ENCODE measurements around the gene NUP58. TPM values are rescaled to one million over a fixed set of nuclear protein-coding genes. Genes with fewer than 3 reads are reported as not detected.

The NUP58 gene
- total and polyA plus RNA-seq, 4 donors = 6.5 to 43.3 (median 16.0) TPM

DNA sequence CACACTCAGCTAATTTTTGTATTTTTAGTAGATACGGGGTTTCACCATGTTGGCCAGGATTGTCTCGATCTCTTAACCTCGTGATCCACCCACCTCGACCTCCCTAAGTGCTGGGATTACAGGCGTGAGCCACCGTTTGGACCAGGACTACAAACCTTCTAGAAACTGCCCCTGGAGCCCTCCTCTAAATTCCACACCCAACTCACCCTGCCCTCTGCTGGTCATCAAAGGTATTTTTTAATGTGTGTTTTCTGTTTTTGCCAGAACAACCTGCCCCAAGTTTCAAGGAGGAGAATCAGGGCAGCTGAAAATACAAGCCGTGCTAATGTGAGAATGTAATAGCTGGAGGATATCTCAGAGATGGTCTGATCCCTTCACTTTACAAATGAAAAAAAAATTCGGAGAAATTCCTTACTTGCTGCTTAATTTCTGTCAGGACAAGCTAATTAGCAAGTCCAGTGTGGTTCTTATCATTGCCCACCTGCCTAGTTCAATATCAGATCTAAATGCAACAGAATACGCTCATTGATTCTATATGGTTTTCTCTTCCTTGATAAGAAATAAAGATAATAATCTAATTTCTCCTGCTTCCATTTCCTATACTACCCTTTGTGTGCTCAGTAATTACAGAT lies 74.4 kb downstream of the NUP58 start:
- Histone ChIP-seq H3K27me3 (ENCODE audit: control insufficient read depth in 4 of 4, insufficient read depth in 4 of 4, low read length in 3 of 4) (peaks cover 0 to 23% (median 13%) of the 10 kb centered on the region in 4 donors), H3K9me3 (ENCODE audit: control insufficient read depth in 4 of 4, low read length in 3 of 4) (no peaks in the 10 kb centered on the region), H3K36me3 (ENCODE audit: control insufficient read depth in 4 of 4, insufficient read depth in 3 of 4, low read depth in 1 of 4, low read length in 3 of 4) (no peaks in the 10 kb centered on the region), H3K4me1 (ENCODE audit: control insufficient read depth in 4 of 4, insufficient read depth in 4 of 4, low read length in 3 of 4) (peaks cover 4 to 12% (median 6%) of the 10 kb centered on the region in 4 donors), H3K4me3 (ENCODE audit: low read depth in 1 of 3, low read length in 3 of 3) (no peak overlapping the region), H3K27ac (ENCODE audit: low read depth in 1 of 2, low read length in 2 of 2) (no peak overlapping the region), H3K9ac (ENCODE audit: low read depth in 1 of 2, low read length in 2 of 2) (no peak overlapping the region)
- no peak for DNase-seq (ENCODE audit: low spot score)
- TF ChIP-seq, protein P1, sequence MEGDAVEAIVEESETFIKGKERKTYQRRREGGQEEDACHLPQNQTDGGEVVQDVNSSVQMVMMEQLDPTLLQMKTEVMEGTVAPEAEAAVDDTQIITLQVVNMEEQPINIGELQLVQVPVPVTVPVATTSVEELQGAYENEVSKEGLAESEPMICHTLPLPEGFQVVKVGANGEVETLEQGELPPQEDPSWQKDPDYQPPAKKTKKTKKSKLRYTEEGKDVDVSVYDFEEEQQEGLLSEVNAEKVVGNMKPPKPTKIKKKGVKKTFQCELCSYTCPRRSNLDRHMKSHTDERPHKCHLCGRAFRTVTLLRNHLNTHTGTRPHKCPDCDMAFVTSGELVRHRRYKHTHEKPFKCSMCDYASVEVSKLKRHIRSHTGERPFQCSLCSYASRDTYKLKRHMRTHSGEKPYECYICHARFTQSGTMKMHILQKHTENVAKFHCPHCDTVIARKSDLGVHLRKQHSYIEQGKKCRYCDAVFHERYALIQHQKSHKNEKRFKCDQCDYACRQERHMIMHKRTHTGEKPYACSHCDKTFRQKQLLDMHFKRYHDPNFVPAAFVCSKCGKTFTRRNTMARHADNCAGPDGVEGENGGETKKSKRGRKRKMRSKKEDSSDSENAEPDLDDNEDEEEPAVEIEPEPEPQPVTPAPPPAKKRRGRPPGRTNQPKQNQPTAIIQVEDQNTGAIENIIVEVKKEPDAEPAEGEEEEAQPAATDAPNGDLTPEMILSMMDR (IDR thresholded peaks at IDR 0.05; ENCODE audit: low read depth, low read length, missing input control) = peak; percentile 67
- no peak for TF ChIP-seq SP1 (IDR thresholded peaks at IDR 0.05)
- TF ChIP-seq RAD21 (IDR thresholded peaks at IDR 0.05) = peak; percentile 67 to 76
- WGBS = 24% methylated on average over 9 of the region's 9 CpGs

- no peak for DNase-seq (ENCODE audit: low spot score)
- Histone ChIP-seq H3K27ac (ENCODE audit: low read depth in 1 of 2, low read length in 2 of 2) (no peak overlapping the region), H3K9ac (ENCODE audit: low read depth in 1 of 2, low read length in 2 of 2) (no peak overlapping the region), H3K4me1 (ENCODE audit: control insufficient read depth in 4 of 4, insufficient read depth in 4 of 4, low read length in 3 of 4) (peaks cover 0 to 3% (median 1%) of the 10 kb centered on the region in 4 donors), H3K9me3 (ENCODE audit: control insufficient read depth in 4 of 4, low read length in 3 of 4) (no peaks in the 10 kb centered on the region), H3K36me3 (ENCODE audit: control insufficient read depth in 4 of 4, insufficient read depth in 3 of 4, low read depth in 1 of 4, low read length in 3 of 4) (no peaks in the 10 kb centered on the region), H3K27me3 (ENCODE audit: control insufficient read depth in 4 of 4, insufficient read depth in 4 of 4, low read length in 3 of 4) (peaks cover 0 to 17% (median 6%) of the 10 kb centered on the region in 4 donors), H3K4me3 (ENCODE audit: low read depth in 1 of 3, low read length in 3 of 3) (no peak overlapping the region)
- 84% methylated on average over 7 of the region's 7 CpGs for WGBS
- TF ChIP-seq HNF4A (conservative IDR thresholded peaks at IDR 0.05) = no peak
- TF ChIP-seq FOXA2 (IDR thresholded peaks at IDR 0.05) = no peak
These were observed 76.0 kb downstream of the NUP58 start for GRCh38 chr13:25377244-25377962.

DNA sequence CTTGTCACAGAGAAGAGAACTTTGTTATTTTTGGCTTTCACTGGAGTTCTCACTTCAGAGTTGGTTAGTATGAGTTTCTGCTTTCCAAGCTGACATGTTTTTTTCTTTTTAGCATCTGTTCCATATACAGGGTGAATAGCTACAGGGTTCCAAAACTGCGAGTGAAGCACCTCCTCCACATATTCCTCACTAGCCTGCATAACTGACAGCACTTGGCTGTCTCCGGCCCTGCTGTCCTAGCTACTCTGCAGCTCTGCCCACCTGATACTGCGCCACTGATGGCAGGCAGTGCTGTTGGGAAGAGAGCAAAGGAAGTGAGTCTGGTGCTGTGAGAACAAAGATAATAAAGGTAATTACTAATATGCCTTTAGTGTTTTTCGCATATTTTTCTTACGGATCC lies 77.1 kb downstream of the NUP58 start:
- H3K4me1 ChIP-seq (ENCODE audit: control insufficient read depth in 4 of 4, insufficient read depth in 4 of 4, low read length in 3 of 4) = no peaks in the 10 kb centered on the region
- H3K4me3 ChIP-seq (ENCODE audit: low read depth in 1 of 3, low read length in 3 of 3) = no peak overlapping the region
- no peak overlapping the region for H3K9ac ChIP-seq (ENCODE audit: low read depth in 1 of 2, low read length in 2 of 2)
- TF ChIP-seq TAF1 (conservative IDR thresholded peaks at IDR 0.05) = no peak
- TF ChIP-seq, protein P1 (IDR thresholded peaks at IDR 0.05; ENCODE audit: low read depth, low read length, missing input control) = no peak
- no peak for TF ChIP-seq HNF4G (IDR thresholded peaks at IDR 0.05)
- TF ChIP-seq MAX (IDR thresholded peaks at IDR 0.05) = no peak
- no peak for TF ChIP-seq FOXA1 (IDR thresholded peaks at IDR 0.05)
- TF ChIP-seq FOXA2 (IDR thresholded peaks at IDR 0.05) = no peak
- TF ChIP-seq NR2F2 (IDR thresholded peaks at IDR 0.05) = no peak
- H3K9me3 ChIP-seq (ENCODE audit: control insufficient read depth in 4 of 4, low read length in 3 of 4) = no peaks in the 10 kb centered on the region
- peaks cover 0 to 12% (median 2%) of the 10 kb centered on the region in 4 donors for H3K27me3 ChIP-seq (ENCODE audit: control insufficient read depth in 4 of 4, insufficient read depth in 4 of 4, low read length in 3 of 4)
- no peaks in the 10 kb centered on the region for H3K36me3 ChIP-seq (ENCODE audit: control insufficient read depth in 4 of 4, insufficient read depth in 3 of 4, low read depth in 1 of 4, low read length in 3 of 4)
- no peak overlapping the region for H3K27ac ChIP-seq (ENCODE audit: low read depth in 1 of 2, low read length in 2 of 2)
- DNase-seq (ENCODE audit: low spot score) = no peak
- 72% methylated on average over 5 of the region's 5 CpGs for WGBS
